K562 (cell line): ENCODE results near the gene RTL1. TPM values are rescaled to one million over a fixed set of nuclear protein-coding genes. Genes with fewer than 3 reads are reported as not detected.

Source experiments
- ATAC-seq: fragments of 200-7000 bp; cut with Tn5 transposase; 3 replicates; pipeline ENCODE4 v1.9.1; 2020; ENCODE audit warnings: moderate library complexity
- BruUV-seq: library from RNA; stranded (reverse); fragments of 400-500 nt; replicated peaks from 2 replicates; lab custom pipeline; 2021; lab: Mats Ljungman, UMichigan
- CTCF ChIA-PET: fragments of 300-600 bp; formaldehyde crosslinking; extraction: SDS; loops from one replicate; lab custom pipeline; 2021; ENCODE audit warnings: low intra/inter-chr PET ratio; lab: Yijun Ruan, JAX
- POLR2A ChIA-PET: fragments of 300-600, 350-650 bp; sonication (Branson Sonifier 250); formaldehyde crosslinking; extraction: SDS; loops from one replicate; lab custom pipeline; 2021; ENCODE audit warnings: antibody characterized with exemption, inconsistent platforms; lab: Yijun Ruan, JAX
- DNase-seq, 4 experiments: peaks; one replicate each; pipeline versions ENCODE4 v3.0.0 to v3.0.0-alpha.2; 2011 to 2018; ENCODE audit warnings: low spot score in 3 of 4, mixed read lengths in 3 of 4; ENCODE audit errors: extremely low read depth in 1 of 4
- FAIRE-seq: peaks from 2 replicates; lab custom pipeline; 2011; peaks lifted over from hg19 to GRCh38; lab: Jason Lieb, UNC
- H2AFZ ChIP-seq: 2 replicates; pipeline ENCODE4 v1.6.0; 2011; ENCODE audit warnings: low read depth, low read length, control low read depth, inconsistent platforms
- H3K27ac ChIP-seq: fragments of 200-600 bp; 3 replicates; pipeline ENCODE4 v1.8.0; 2011; ENCODE audit warnings: low read depth, mild to moderate bottlenecking, control low read depth, inconsistent platforms, low read length, moderate library complexity, mixed read lengths; ENCODE audit errors: extremely low read depth
- H3K27me3 ChIP-seq, 2 experiments: fragments of 300-600 bp in 1 of 2; 2 replicates in 1 of 2; 3 replicates in 1 of 2; pipeline versions ENCODE4 v1.6.0 to v1.8.0; 2011; ENCODE audit warnings: inconsistent platforms in 2 of 2, low read length in 2 of 2, mild to moderate bottlenecking in 1 of 2, mixed read lengths in 1 of 2, moderate library complexity in 1 of 2; ENCODE audit not compliant: control insufficient read depth in 2 of 2, insufficient read depth in 2 of 2
- H3K36me3 ChIP-seq: fragments of 300-600 bp; 3 replicates; pipeline ENCODE4 v1.8.0; 2011; ENCODE audit warnings: mild to moderate bottlenecking, low read length, inconsistent platforms; ENCODE audit not compliant: control insufficient read depth, insufficient read depth
- H3K4me1 ChIP-seq, 2 experiments: fragments of 200-600 bp in 1 of 2; replicated peaks in 1 of 2; 2 replicates in 1 of 2; 3 replicates in 1 of 2; pipeline versions ENCODE4 v1.5.1 to v1.8.0; 2011; ENCODE audit warnings: inconsistent platforms in 2 of 2, low read length in 2 of 2, mild to moderate bottlenecking in 1 of 2, mixed read lengths in 1 of 2, moderate library complexity in 1 of 2; ENCODE audit not compliant: control insufficient read depth in 2 of 2, insufficient read depth in 2 of 2
- H3K4me2 ChIP-seq: 2 replicates; pipeline ENCODE4 v1.6.1; 2011; ENCODE audit warnings: low read length, control low read depth, inconsistent platforms, mixed read lengths; ENCODE audit not compliant: insufficient read depth
- H3K4me3 ChIP-seq: fragments of 200-600 bp; sonication (generic), shearing (Covaris generic); 2 replicates; pipeline ENCODE4 v1.5.1; 2016; ENCODE audit warnings: control low read depth, inconsistent platforms
- H3K79me2 ChIP-seq: fragments of 200-600 bp; 3 replicates; pipeline ENCODE4 v1.8.0; 2011; ENCODE audit warnings: low read length, inconsistent platforms; ENCODE audit not compliant: control insufficient read depth, insufficient read depth
- H3K9ac ChIP-seq, 2 experiments: 2 replicates each; pipeline versions ENCODE4 v1.6.0 to v1.6.1; 2011; ENCODE audit warnings: low read depth in 2 of 2, low read length in 2 of 2, control low read depth in 1 of 2, inconsistent platforms in 1 of 2, mild to moderate bottlenecking in 1 of 2, mixed read lengths in 1 of 2; ENCODE audit not compliant: insufficient read depth in 1 of 2
- H3K9me1 ChIP-seq: one replicate; pipeline ENCODE4 v1.6.0; 2011; ENCODE audit warnings: inconsistent platforms, mild to moderate bottlenecking, low read length, moderate library complexity; ENCODE audit not compliant: control insufficient read depth, insufficient read depth
- H3K9me3 ChIP-seq: replicated peaks from 2 replicates; pipeline ENCODE4 v1.5.1; 2011; ENCODE audit warnings: low read depth, low read length, inconsistent platforms; ENCODE audit not compliant: control insufficient read depth, insufficient read depth
- H4K20me1 ChIP-seq: replicated peaks from 2 replicates; pipeline ENCODE4 v1.6.1; 2011; ENCODE audit warnings: low read length, inconsistent platforms, mixed read lengths; ENCODE audit not compliant: control insufficient read depth, insufficient read depth
- BHLHE40 ChIP-seq: IDR thresholded peaks from 2 replicates; pipeline ENCODE4 v1.6.1; 2011; ENCODE audit warnings: low read length, improper control_type of control experiment
- CREM ChIP-seq: IDR thresholded peaks from 2 replicates; pipeline ENCODE4 v1.6.1; 2014; ENCODE audit warnings: antibody characterized with exemption, low read depth
- MEF2A ChIP-seq: IDR thresholded peaks from 2 replicates; pipeline ENCODE4 v1.6.1; 2011; ENCODE audit warnings: low read depth, mild to moderate bottlenecking, low read length, moderate library complexity; ENCODE audit not compliant: control insufficient read depth
- SMAD4 ChIP-seq: fragments of 250-450 bp; sonication (Bioruptor Pico); conservative IDR thresholded peaks from 2 replicates; pipeline ENCODE4 v1.8.0; 2021; ENCODE audit warnings: inconsistent platforms, mild to moderate bottlenecking, moderate library complexity
- ZNF324 ChIP-seq: fragments of 250-450 bp; sonication (Bioruptor Pico); IDR thresholded peaks from 2 replicates; pipeline ENCODE4 v1.4.0; 2020; ENCODE audit warnings: mild to moderate bottlenecking
- ZNF76 ChIP-seq: fragments of 250-450 bp; sonication (Bioruptor Pico); IDR thresholded peaks from 2 replicates; pipeline ENCODE4 v1.4.0; 2020; ENCODE audit warnings: mild to moderate bottlenecking, moderate library complexity, borderline replicate concordance
- WGBS: fragments of 100-300 bp; shearing (Covaris generic); methylation state at CpG from one replicate; pipeline ENCODE4 v1.1.6; 2016; ENCODE audit warnings: low coverage, mixed read lengths; ENCODE audit not compliant: insufficient coverage; ENCODE audit errors: missing lambda C conversion rate; 5-methylcytosine and 5-hydroxymethylcytosine counted together
- in situ Hi-C: fragments of 300-500 bp; cut with MboI; formaldehyde crosslinking; loops from 4 replicates; pipeline ENCODE4 v1.15.0; 2018; ENCODE audit warnings: inconsistent platforms, mixed read lengths
- intact Hi-C: fragments of 100-400 bp; cut with micrococcal nuclease; formaldehyde crosslinking; loops from 2 replicates; pipeline ENCODE4 v1.14.2; 2022
- polyA plus RNA-seq, 8 experiments: library from polyadenylated mRNA; depleted of rRNA in 4 of 8; stranded (reverse) in 5 of 8; unstranded in 3 of 8; fragments of >200 nt; fragmentation: Nextera tagmentation in 2 of 8; fragmentation: Illumina TruSeq in 1 of 8; extraction: Ambion mirVana in 2 of 8; extraction: Trizol in 1 of 8; gene quantifications; 2 replicates each; pipeline versions ENCODE4 v1.2.1 to v1.2.3, GENCODE V29; 2011 to 2014; ENCODE audit warnings: inconsistent platforms in 1 of 8, missing spikeins in 1 of 8
- total RNA-seq, 7 experiments: library from RNA; depleted of rRNA in 6 of 7; stranded (reverse); fragments of >200 nt in 6 of 7; fragmentation: Illumina TruSeq in 2 of 7; extraction: Trizol in 2 of 7; gene quantifications; 2 replicates each; pipeline versions ENCODE4 v1.2.1 to v1.2.3, GENCODE V29; 2011 to 2021; ENCODE audit warnings: low replicate concordance in 1 of 7
- TF ChIP-seq, protein P1 (sequence below): fragments of 450-650 bp; formaldehyde crosslinking; IDR thresholded peaks from 2 replicates; pipeline ENCODE4 v1.4.0; 2020; ENCODE audit warnings: mild to moderate bottlenecking, moderate library complexity

The RTL1 gene
- total and polyA plus RNA-seq, 9 of the 15 experiments (the other 6 are each of a cell fraction or from before 2014, with no cell fraction given) = not detected

DNA sequence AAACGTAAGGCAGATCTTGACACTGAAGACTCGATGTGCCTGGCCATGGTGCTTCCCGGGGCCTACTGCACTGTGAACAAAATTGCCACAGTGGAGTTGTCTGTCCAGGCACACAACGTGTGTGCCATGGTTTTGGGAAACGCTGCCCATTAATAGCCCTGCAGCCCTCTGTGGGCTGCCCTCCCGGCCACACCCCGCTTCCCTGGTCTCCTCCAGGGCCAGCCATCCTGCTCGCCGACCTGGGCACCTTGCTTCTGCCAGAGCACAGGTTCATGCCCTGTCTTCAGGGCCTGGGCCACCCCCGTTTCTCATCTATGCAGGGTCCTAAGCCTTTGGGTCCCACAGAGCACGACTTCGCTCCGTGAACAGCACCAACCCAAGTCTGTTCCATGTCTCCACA lies 58.7 kb downstream of the RTL1 start:
- no peak overlapping the region for H3K27ac ChIP-seq
- DNase-seq = no peak
- no peak for FAIRE-seq
- peaks cover 0 to 22% of the 10 kb centered on the region in 2 experiments; a peak in 3 of 5 replicates for H3K4me1 ChIP-seq
- POLR2A ChIA-PET = no interaction called here
- in situ Hi-C loops = loop anchor here (10.0 kb wide), 1 partner anchor 180 kb away; no protein-coding TSS in a partner anchor
- WGBS = 74% methylated on average over 12 of the region's 13 CpGs
- TF ChIP-seq MEF2A = no peak
- no TSS peak for BruUV-seq
- no peaks in the 10 kb centered on the region for H3K27me3 ChIP-seq
- no peak overlapping the region for H2AFZ ChIP-seq
- no peaks in the 10 kb centered on the region for H3K9me3 ChIP-seq
- CTCF ChIA-PET = no interaction called here
- H3K4me2 ChIP-seq = no peak overlapping the region
- no peak for ATAC-seq
- peak overlapping the region in 1 of 2 experiments; percentile 26; a peak in 1 of 4 replicates for H3K9ac ChIP-seq
- no peaks in the 10 kb centered on the region for H4K20me1 ChIP-seq
- no peak overlapping the region for H3K4me3 ChIP-seq
- intact Hi-C loops = no loop called here
- H3K9me1 ChIP-seq = no peaks in the 10 kb centered on the region
- no peaks in the 10 kb centered on the region for H3K36me3 ChIP-seq
- H3K79me2 ChIP-seq = no peaks in the 10 kb centered on the region

DNA sequence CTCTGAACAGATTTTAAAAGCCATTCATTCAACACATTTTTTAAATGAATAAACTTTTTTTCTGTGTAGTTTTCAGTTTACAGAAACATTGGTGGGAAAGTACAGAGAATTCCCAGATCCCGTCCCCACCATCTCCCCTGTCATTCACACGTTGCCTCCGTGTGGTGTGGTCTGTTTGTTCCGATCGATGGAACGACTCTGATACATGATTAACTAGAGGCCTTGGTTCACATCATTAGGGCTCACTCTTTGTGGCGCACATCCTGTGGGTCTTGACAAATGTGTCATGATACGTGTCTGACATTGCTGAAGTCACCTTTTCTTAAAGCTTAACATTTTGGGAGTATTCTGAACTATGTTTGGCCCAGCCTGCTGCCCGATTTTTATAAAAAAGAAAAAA lies 59.1 kb downstream of the RTL1 start:
- intact Hi-C loops = no loop called here
- FAIRE-seq = peak; percentile 19
- TF ChIP-seq CREM (no peak), ZNF76 (CRISPR knock-in tag) (no peak), ZNF324 (no peak), BHLHE40 (no peak), SMAD4 (CRISPR knock-in tag) (no peak)
- TF ChIP-seq, protein P1, sequence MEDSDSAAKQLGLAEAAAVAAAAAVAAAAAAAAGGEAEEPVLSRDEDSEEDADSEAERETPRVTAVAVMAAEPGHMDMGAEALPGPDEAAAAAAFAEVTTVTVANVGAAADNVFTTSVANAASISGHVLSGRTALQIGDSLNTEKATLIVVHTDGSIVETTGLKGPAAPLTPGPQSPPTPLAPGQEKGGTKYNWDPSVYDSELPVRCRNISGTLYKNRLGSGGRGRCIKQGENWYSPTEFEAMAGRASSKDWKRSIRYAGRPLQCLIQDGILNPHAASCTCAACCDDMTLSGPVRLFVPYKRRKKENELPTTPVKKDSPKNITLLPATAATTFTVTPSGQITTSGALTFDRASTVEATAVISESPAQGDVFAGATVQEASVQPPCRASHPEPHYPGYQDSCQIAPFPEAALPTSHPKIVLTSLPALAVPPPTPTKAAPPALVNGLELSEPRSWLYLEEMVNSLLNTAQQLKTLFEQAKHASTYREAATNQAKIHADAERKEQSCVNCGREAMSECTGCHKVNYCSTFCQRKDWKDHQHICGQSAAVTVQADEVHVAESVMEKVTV (CRISPR knock-in tag) = no peak

More for the DNA sequence above, 59.1 kb downstream of the RTL1 start:
- no peak for DNase-seq
- Histone ChIP-seq H3K36me3 (no peaks in the 10 kb centered on the region), H3K4me1 (peaks cover 0 to 27% of the 10 kb centered on the region in 2 experiments; a peak in 3 of 5 replicates), H3K9me3 (no peaks in the 10 kb centered on the region), H3K9me1 (no peaks in the 10 kb centered on the region), H3K79me2 (no peaks in the 10 kb centered on the region), H4K20me1 (no peaks in the 10 kb centered on the region), H3K4me2 (no peak overlapping the region), H3K9ac (no peak overlapping the region), H2AFZ (no peak overlapping the region), H3K27ac (no peak overlapping the region), H3K4me3 (no peak overlapping the region), H3K27me3 (no peaks in the 10 kb centered on the region)
- ATAC-seq = no peak
- 80% methylated on average over 9 of the region's 9 CpGs for WGBS
- in situ Hi-C loops = loop anchor here (10.0 kb wide), 1 partner anchor 180 kb away; no protein-coding TSS in a partner anchor
- CTCF ChIA-PET = no interaction called here
- POLR2A ChIA-PET = no interaction called here
- BruUV-seq = no TSS peak
